SK-N-SH (cell line): Measurements from ENCODE around the gene FOXI2. TPM values are rescaled to one million over a fixed set of nuclear protein-coding genes. Genes with fewer than 3 reads are reported as not detected.

ENCODE experiments used
- CTCF ChIA-PET: fragments of 300-600, 350-600 bp; formaldehyde crosslinking; extraction: SDS; loops from one replicate; lab custom pipeline; 2021; lab: Yijun Ruan, JAX
- POLR2A ChIA-PET: fragments of 350-600 bp; sonication (Branson Sonifier 250); formaldehyde crosslinking; extraction: SDS; loops from one replicate; lab custom pipeline; 2020; ENCODE audit warnings: antibody characterized with exemption, inconsistent platforms; lab: Yijun Ruan, JAX
- DNase-seq: peaks from one replicate; pipeline ENCODE4 v3.0.0; 2012
- H2AFZ ChIP-seq: fragments of 200-600 bp; sonication (generic); 2 replicates; pipeline ENCODE4 v1.8.1; 2016; ENCODE audit warnings: antibody characterized with exemption, mild to moderate bottlenecking, low read depth
- H3F3A ChIP-seq: fragments of 200-600 bp; sonication (generic); replicated peaks from 2 replicates; pipeline ENCODE3; 2016; ENCODE audit warnings: antibody characterized with exemption, mild to moderate bottlenecking; ENCODE audit not compliant: insufficient read depth
- H3K27ac ChIP-seq, 2 experiments: fragments of 200-500 bp in 1 of 2; fragments of 200-600 bp in 1 of 2; sonication (Bioruptor generic) in 1 of 2; sonication (generic), shearing (Covaris generic) in 1 of 2; 2 replicates each; pipeline versions ENCODE4 v1.5.1 to v1.6.1; 2014 to 2016; ENCODE audit warnings: low read depth in 2 of 2, inconsistent platforms in 1 of 2, low read length in 1 of 2, mild to moderate bottlenecking in 1 of 2, mixed read lengths in 1 of 2
- H3K27me3 ChIP-seq: fragments of 200-600 bp; sonication (generic), shearing (Covaris generic); 2 replicates; pipeline ENCODE4 v1.6.1; 2016; ENCODE audit warnings: mixed run types; ENCODE audit not compliant: insufficient read depth
- H3K36me3 ChIP-seq, 2 experiments: fragments of 200-500 bp in 1 of 2; fragments of 200-600 bp in 1 of 2; sonication (Bioruptor generic) in 1 of 2; sonication (generic) in 1 of 2; replicated peaks in 1 of 2; 2 replicates each; pipeline versions ENCODE3 to v1.5.1; 2014 to 2016; ENCODE audit warnings: low read length in 1 of 2, mild to moderate bottlenecking in 1 of 2; ENCODE audit not compliant: insufficient read depth in 2 of 2, control insufficient read depth in 1 of 2
- H3K4me1 ChIP-seq, 2 experiments: fragments of 200-500 bp in 1 of 2; fragments of 200-600 bp in 1 of 2; sonication (Bioruptor generic) in 1 of 2; sonication (generic), shearing (Covaris generic) in 1 of 2; 2 replicates each; pipeline versions ENCODE4 v1.5.1 to v1.6.1; 2014 to 2016; ENCODE audit warnings: low read depth in 1 of 2, low read length in 1 of 2, mixed run types in 1 of 2; ENCODE audit not compliant: insufficient read depth in 2 of 2, control insufficient read depth in 1 of 2
- H3K4me2 ChIP-seq: fragments of 200-600 bp; sonication (generic), shearing (Covaris generic); 2 replicates; pipeline ENCODE4 v1.6.1; 2017; ENCODE audit warnings: mixed run types
- H3K4me3 ChIP-seq, 2 experiments: fragments of 200-500 bp in 1 of 2; fragments of 200-600 bp in 1 of 2; sonication (Bioruptor generic) in 1 of 2; sonication (generic), shearing (Covaris generic) in 1 of 2; 2 replicates each; pipeline versions ENCODE4 v1.5.1 to v1.8.1; 2014 to 2016; ENCODE audit warnings: low read depth in 2 of 2, inconsistent platforms in 1 of 2, low read length in 1 of 2, mild to moderate bottlenecking in 1 of 2, mixed read lengths in 1 of 2, moderate library complexity in 1 of 2
- H3K79me2 ChIP-seq: fragments of 200-600 bp; sonication (generic); 2 replicates; pipeline ENCODE4 v1.8.1; 2017; ENCODE audit warnings: mild to moderate bottlenecking; ENCODE audit not compliant: insufficient read depth
- H3K9ac ChIP-seq: fragments of 200-600 bp; sonication (generic); 2 replicates; pipeline ENCODE4 v1.6.1; 2017; ENCODE audit warnings: mixed run types
- H3K9me2 ChIP-seq: fragments of 200-600 bp; sonication (generic); 2 replicates; pipeline ENCODE4 v1.6.1; 2017; ENCODE audit warnings: mixed run types
- H3K9me3 ChIP-seq: fragments of 200-600 bp; sonication (generic); 2 replicates; pipeline ENCODE4 v1.6.1; 2017; ENCODE audit warnings: mixed run types, mild to moderate bottlenecking, moderate library complexity
- H4K20me1 ChIP-seq: fragments of 200-600 bp; sonication (generic); 2 replicates; pipeline ENCODE4 v1.6.1; 2017; ENCODE audit warnings: mild to moderate bottlenecking, mixed run types; ENCODE audit not compliant: insufficient read depth
- ELF1 ChIP-seq: IDR thresholded peaks from 2 replicates; pipeline ENCODE4 v1.4.0; 2012
- EZH2phosphoT487 ChIP-seq: fragments of 200-600 bp; sonication (generic); IDR thresholded peaks from 2 replicates; pipeline ENCODE4 v1.6.1; 2017; ENCODE audit warnings: low read depth, mixed run types, mild to moderate bottlenecking, antibody characterized with exemption, moderate library complexity, borderline replicate concordance
- FOXM1 ChIP-seq: IDR thresholded peaks from 2 replicates; pipeline ENCODE4 v1.4.0; 2012; ENCODE audit warnings: low read depth, mild to moderate bottlenecking
- NRF1 ChIP-seq: IDR thresholded peaks from 2 replicates; pipeline ENCODE4 v1.6.1; 2012; ENCODE audit warnings: low read depth, mild to moderate bottlenecking, low read length
- RAD21 ChIP-seq: IDR thresholded peaks from 2 replicates; pipeline ENCODE4 v1.6.1; 2012; ENCODE audit warnings: mild to moderate bottlenecking, low read length
- RCOR1 ChIP-seq: fragments of 150-350 bp; IDR thresholded peaks from 2 replicates; pipeline ENCODE4 v1.6.1; 2017; ENCODE audit warnings: antibody characterized with exemption, low read length
- REST ChIP-seq: IDR thresholded peaks from 2 replicates; pipeline ENCODE4 v1.6.1; 2012; ENCODE audit warnings: mild to moderate bottlenecking, low read depth, low read length, moderate library complexity
- RXRA ChIP-seq: IDR thresholded peaks from 2 replicates; pipeline ENCODE4 v1.4.0; 2012; ENCODE audit warnings: low read depth, mild to moderate bottlenecking, borderline replicate concordance
- TAF1 ChIP-seq: IDR thresholded peaks from 2 replicates; pipeline ENCODE4 v1.6.1; 2012; ENCODE audit warnings: low read depth, mild to moderate bottlenecking, low read length, moderate library complexity, borderline replicate concordance
- TEAD4 ChIP-seq: IDR thresholded peaks from 2 replicates; pipeline ENCODE4 v1.4.0; 2012; ENCODE audit warnings: mild to moderate bottlenecking, borderline replicate concordance; ENCODE audit not compliant: insufficient read depth
- USF2 ChIP-seq: fragments of 150-350 bp; IDR thresholded peaks from 2 replicates; pipeline ENCODE4 v1.6.1; 2017; ENCODE audit warnings: antibody characterized with exemption, low read length, low read depth, borderline replicate concordance
- YY1 ChIP-seq: IDR thresholded peaks from 2 replicates; pipeline ENCODE4 v1.4.0; 2012; ENCODE audit warnings: low read depth, mild to moderate bottlenecking
- WGBS: methylation state at CpG from one replicate; pipeline ENCODE4 v1.1.6; 2017; ENCODE audit warnings: low lambda C conversion rate; 5-methylcytosine and 5-hydroxymethylcytosine counted together
- polyA plus RNA-seq, 3 experiments: library from polyadenylated mRNA; depleted of rRNA; stranded (reverse); fragments of >200 nt; gene quantifications; 2 replicates each; pipeline ENCODE4 v1.2.3, GENCODE V29; 2012

FOXI2 gene
- polyA plus RNA-seq, 1 of the 3 experiments (the other 2 are of a cell fraction): not detected

GRCh38 chr10:127734753-127735152, 2.2 kb upstream of the FOXI2 start (continued):
- TF ChIP-seq TEAD4: no peak

- ChIA-PET POLR2A (no interaction called here), CTCF (interaction anchor here (1.0 to 1.4 kb wide), 2 partner anchors 19 to 119 kb away, joined by 3 read pairs; no protein-coding TSS in a partner anchor)
- no peak for DNase-seq
- Histone ChIP-seq H3K4me2 (no peak overlapping the region), H4K20me1 (no peaks in the 10 kb centered on the region), H3K4me1 (no peaks in the 10 kb centered on the region), H3K36me3 (no peaks in the 10 kb centered on the region), H3K27ac (no peak overlapping the region), H2AFZ (no peak overlapping the region), H3F3A (no peaks in the 10 kb centered on the region), H3K9me2 (no peaks in the 10 kb centered on the region), H3K79me2 (no peaks in the 10 kb centered on the region), H3K4me3 (no peak overlapping the region), H3K9me3 (no peaks in the 10 kb centered on the region), H3K27me3 (no peaks in the 10 kb centered on the region), H3K9ac (no peak overlapping the region)
- TF ChIP-seq REST: no peak
- no peak for TF ChIP-seq ELF1
- WGBS: 51% methylated on average over 13 of the region's 13 CpGs
These were observed 1.8 kb upstream of the FOXI2 start for GRCh38 chr10:127735156-127735555.

- CTCF ChIA-PET: no interaction called here
- Histone ChIP-seq H4K20me1 (no peaks in the 10 kb centered on the region), H3K27ac (no peak overlapping the region), H3F3A (no peaks in the 10 kb centered on the region), H3K27me3 (no peaks in the 10 kb centered on the region), H3K4me2 (no peak overlapping the region), H3K9me3 (no peaks in the 10 kb centered on the region), H3K79me2 (no peaks in the 10 kb centered on the region), H2AFZ (no peak overlapping the region), H3K4me3 (no peak overlapping the region), H3K36me3 (no peaks in the 10 kb centered on the region), H3K4me1 (no peaks in the 10 kb centered on the region), H3K9me2 (no peaks in the 10 kb centered on the region), H3K9ac (no peak overlapping the region)
- POLR2A ChIA-PET: no interaction called here
- 45% methylated on average over 16 of the region's 24 CpGs for WGBS
- TF ChIP-seq TAF1 (no peak), RCOR1 (no peak), RAD21 (no peak), RXRA (no peak), EZH2phosphoT487 (no peak), NRF1 (no peak), USF2 (no peak), YY1 (no peak), ELF1 (no peak), FOXM1 (no peak)
- DNase-seq: no peak
These were observed 1.2 kb upstream of the FOXI2 start for GRCh38 chr10:127735723-127736221.
